ENCODE data around the gene GTF3C1.

The GTF3C1 gene

DNA sequence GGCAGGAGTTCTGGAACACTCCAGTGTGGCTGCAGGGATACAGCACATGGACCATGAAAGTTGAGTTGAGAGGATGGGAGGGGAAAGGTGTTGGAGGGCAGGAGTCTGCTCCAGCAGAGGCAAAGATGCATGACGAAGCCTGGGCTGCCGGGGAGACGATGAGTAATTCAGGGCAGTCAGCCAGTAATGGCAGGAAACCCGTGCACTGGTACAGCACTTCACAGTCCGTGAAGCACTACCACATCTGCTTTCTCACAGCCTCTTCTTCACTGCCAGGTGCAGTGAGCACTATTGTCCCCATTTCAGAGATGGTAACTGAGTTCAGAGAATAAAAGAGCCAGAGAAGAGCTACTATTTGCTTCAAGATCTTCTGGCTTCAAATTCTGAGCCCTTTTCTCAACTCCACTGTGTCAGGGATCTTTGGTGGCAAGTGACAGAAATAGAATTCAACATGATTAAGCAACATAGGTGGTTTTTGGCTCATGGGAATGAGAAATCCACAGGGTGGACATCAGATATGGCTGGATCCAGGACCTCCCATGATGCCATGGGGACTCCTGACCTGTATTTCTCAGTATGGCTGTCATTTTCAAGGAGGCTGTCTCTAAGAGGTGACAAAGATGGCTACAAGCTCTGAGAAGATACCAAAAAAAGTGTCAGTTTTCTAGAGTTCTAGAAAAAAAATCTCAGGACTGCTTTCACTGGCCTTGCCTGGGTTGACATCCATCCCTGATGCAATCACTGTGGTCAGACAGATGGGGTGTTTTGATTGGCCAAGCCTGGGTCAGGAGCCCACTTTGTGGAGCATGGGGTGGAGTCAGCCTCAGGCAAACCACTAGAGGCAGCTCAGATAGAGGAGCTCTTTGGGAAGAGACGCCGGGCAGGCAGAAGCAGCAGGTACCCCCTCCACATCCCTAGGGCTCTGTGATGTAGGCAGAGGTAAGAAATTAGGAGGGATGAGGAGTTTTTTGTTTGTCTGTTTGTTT lies 123.0 kb downstream of the GTF3C1 start:
- DNase-seq (ENCODE audit: low spot score): peak; percentile 82

GRCh38 chr16:27425961-27426360 lies 123.8 kb downstream of the GTF3C1 start:
- DNase-seq (ENCODE audit: low spot score): no peak

DNA sequence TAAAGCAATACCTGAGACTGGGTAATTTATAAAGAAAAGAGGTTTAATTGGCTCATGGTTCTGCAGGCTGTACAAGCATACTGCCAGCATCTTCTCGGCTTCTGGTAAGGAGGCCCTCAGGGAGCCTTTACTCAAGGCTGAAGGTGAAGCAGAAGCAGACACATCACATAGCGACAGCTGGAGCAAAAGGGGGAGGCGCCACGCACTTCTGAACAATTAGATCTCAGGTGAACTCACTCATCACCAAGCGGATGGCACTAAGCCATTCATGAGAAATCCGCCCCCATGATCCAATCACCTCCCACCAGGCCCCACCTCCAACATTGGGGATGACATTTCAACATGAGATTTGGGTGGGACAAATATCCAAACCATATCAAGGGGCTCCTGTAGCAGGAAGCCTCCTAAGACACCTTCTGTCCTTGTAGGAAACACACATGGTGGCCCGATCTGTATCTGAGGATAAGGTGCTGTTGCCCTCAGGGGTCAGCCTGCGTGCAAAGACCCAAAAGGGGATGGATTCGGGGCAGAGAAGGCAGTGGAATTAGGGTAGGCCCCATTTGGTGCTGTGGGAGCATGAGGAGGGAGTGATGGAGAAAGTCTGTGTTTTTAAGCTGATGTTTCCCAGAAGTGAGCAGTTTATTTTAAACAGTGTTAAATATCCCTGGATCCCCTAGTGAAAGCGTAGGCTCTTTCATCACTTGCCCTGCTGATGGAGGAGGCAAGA lies 124.8 kb downstream of the GTF3C1 start:
- no peak for DNase-seq (ENCODE audit: low spot score)

GRCh38 chr16:27421961-27422740 lies 127.6 kb downstream of the GTF3C1 start:
- no peak for DNase-seq (ENCODE audit: low spot score)

DNA sequence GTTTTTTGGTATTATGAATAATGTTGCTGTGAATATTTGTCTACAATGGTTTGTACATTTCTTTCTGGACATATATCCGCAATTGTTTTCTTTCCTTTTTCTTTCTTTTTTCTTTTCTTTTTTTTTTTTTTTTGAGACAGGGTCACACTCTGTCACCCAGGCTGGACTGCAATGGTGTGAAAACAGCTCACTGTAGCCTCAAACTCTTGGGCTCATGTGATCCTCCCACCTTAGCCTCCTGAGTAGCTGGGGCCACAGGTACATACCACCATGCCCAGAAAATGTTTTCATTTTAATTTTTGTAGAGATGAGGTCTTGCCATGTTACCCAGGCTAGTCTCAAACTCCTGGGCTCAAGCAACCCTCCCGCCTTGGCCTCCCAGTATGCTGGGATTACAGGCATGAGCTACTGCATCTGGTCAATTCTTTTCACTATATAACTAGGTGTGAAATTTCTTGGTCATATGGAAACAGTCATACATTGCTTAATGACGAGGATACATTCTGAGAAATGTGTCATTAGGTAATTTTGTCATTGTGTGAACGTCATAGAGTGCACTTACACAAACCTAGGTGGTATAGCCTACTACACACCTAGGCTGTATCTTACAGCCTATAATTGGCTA lies 132.6 kb downstream of the GTF3C1 start:
- no peak for DNase-seq (ENCODE audit: low spot score)

GRCh38 chr16:27414788-27415431 lies 134.8 kb downstream of the GTF3C1 start:
- no peak for DNase-seq (ENCODE audit: low spot score)

DNA sequence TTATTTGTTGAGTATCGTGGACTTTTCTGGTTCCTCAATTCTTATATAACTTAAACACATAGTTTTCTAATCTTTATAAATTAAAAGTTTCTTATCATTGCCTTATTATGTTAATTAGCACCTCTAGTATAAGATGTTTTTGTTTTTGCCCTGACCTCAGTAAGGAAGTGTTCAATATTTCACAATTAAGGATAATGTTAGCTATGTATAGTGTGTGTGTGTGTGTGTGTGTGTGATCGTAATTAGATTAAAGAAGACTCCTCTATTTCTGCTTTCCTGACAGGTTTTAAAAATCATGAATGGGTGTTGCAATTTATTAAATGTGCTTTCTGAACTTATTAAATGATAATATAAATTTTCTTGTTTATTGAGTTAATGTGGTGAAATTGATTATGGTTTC lies 135.8 kb downstream of the GTF3C1 start:
- no peak for DNase-seq (ENCODE audit: low spot score)

GRCh38 chr16:27410761-27411160 lies 139.0 kb downstream of the GTF3C1 start:
- DNase-seq (ENCODE audit: low spot score): no peak
